A673 (cell line): ENCODE measurements around the gene PTH1R. TPM values are rescaled to one million over a fixed set of nuclear protein-coding genes. Genes with fewer than 3 reads are reported as not detected.

Source experiments
- BruUV-seq: library from RNA; stranded (reverse); fragments of 400-500 nt; replicated peaks from 2 replicates; lab custom pipeline; 2021; lab: Mats Ljungman, UMichigan
- CTCF ChIA-PET: fragments of 300-600 bp; sonication (Branson Sonifier 250); formaldehyde crosslinking; loops from one replicate; lab custom pipeline; 2022; ENCODE audit warnings: antibody characterized with exemption; lab: Charles Lee
- POLR2A ChIA-PET: fragments of 300-600 bp; sonication (Branson Sonifier 250); formaldehyde crosslinking; loops from one replicate; lab custom pipeline; 2022; ENCODE audit warnings: antibody characterized with exemption; ENCODE audit not compliant: low non-redundant PET; lab: Charles Lee
- DNase-seq: peaks from one replicate; pipeline ENCODE4 v3.0.0-alpha.2; 2015; ENCODE audit warnings: low spot score
- H3K27ac ChIP-seq: fragments of 200-600 bp; sonication (generic); 2 replicates; pipeline ENCODE4 v1.5.1; 2016; ENCODE audit warnings: mixed run types, low read depth, mild to moderate bottlenecking, mixed read lengths, antibody characterized with exemption, low read length; ENCODE audit not compliant: poor library complexity, severe bottlenecking
- H3K27me3 ChIP-seq: fragments of 200-600 bp; sonication (generic); replicated peaks from 2 replicates; pipeline ENCODE4 v1.6.1; 2017; ENCODE audit warnings: mixed run types, low read depth, mild to moderate bottlenecking, mixed read lengths, antibody characterized with exemption, low read length; ENCODE audit not compliant: insufficient read depth, poor library complexity
- H3K36me3 ChIP-seq: fragments of 200-600 bp; sonication (generic); 2 replicates; pipeline ENCODE4 v1.6.1; 2016; ENCODE audit warnings: mixed run types, mild to moderate bottlenecking, mixed read lengths, antibody characterized with exemption, low read length; ENCODE audit not compliant: insufficient read depth, poor library complexity, severe bottlenecking
- H3K4me1 ChIP-seq: fragments of 200-600 bp; sonication (generic); 2 replicates; pipeline ENCODE4 v1.6.1; 2017; ENCODE audit warnings: mixed run types, mild to moderate bottlenecking, mixed read lengths, antibody characterized with exemption, low read length; ENCODE audit not compliant: insufficient read depth, poor library complexity, severe bottlenecking
- H3K4me3 ChIP-seq: fragments of 200-600 bp; sonication (generic); 2 replicates; pipeline ENCODE4 v1.5.1; 2016; ENCODE audit warnings: low read depth, mixed run types, mild to moderate bottlenecking, mixed read lengths, low read length; ENCODE audit not compliant: poor library complexity, severe bottlenecking
- H3K9me3 ChIP-seq: fragments of 200-600 bp; sonication (generic); 2 replicates; pipeline ENCODE4 v1.6.1; 2016; ENCODE audit warnings: mixed run types, low read depth, mild to moderate bottlenecking, mixed read lengths, antibody characterized with exemption, low read length; ENCODE audit not compliant: poor library complexity, severe bottlenecking
- EZH2 ChIP-seq: fragments of 200-600 bp; sonication (generic); IDR thresholded peaks from 2 replicates; pipeline ENCODE4 v1.6.1; 2017; ENCODE audit warnings: borderline replicate concordance, low read depth, mild to moderate bottlenecking, mixed read lengths, antibody characterized with exemption, low read length; ENCODE audit not compliant: poor library complexity, severe bottlenecking
- intact Hi-C: fragments of 100-400 bp; cut with micrococcal nuclease; formaldehyde crosslinking; loops from one replicate; pipeline ENCODE4 v1.10.0; 2022; ENCODE audit not compliant: unreplicated experiment
- total RNA-seq: library from RNA; stranded (reverse); gene quantifications from 2 replicates; pipeline ENCODE4 v1.2.3, GENCODE V29; 2021
- TF ChIP-seq, protein P1 (sequence below): fragments of 300-800, 200-600 bp; sonication (generic); conservative IDR thresholded peaks from 2 replicates; pipeline ENCODE4 v1.5.1; 2017; ENCODE audit warnings: low read depth, mild to moderate bottlenecking, antibody characterized with exemption, low read length, moderate library complexity, mixed read lengths

PTH1R gene
- total RNA-seq, 1 experiment from 2014 or later, result 1.2 TPM

DNA sequence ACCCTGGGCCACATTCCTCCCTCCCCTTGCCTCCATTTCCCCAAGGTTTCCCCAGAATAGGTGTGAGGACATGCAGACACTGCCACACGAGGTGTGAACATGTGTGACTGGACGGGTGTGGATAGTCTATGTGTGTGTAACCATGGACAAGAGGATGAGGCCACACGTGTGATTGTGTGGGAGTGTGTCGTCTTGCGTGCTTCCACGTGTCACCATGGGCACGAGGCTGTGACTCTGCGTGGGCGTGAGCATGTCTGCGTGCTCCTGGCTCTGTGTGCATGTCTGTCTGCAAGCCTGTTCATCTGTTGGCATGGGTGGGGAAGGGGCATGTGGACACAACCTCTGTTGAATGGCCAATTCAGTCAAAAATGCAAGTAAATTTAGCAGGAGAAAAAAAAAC, 8.1 kb upstream of the PTH1R start:
- Histone ChIP-seq H3K36me3 (no peaks in the 10 kb centered on the region), H3K4me1 (no peaks in the 10 kb centered on the region), H3K9me3 (no peaks in the 10 kb centered on the region), H3K4me3 (no peak overlapping the region), H3K27ac (no peak overlapping the region), H3K27me3 (no peaks in the 10 kb centered on the region)
- TF ChIP-seq EZH2, result no peak
- POLR2A ChIA-PET, result no interaction called here
- CTCF ChIA-PET, result no interaction called here
- no TSS peak for BruUV-seq
- no peak for DNase-seq
- intact Hi-C loops, result loop anchor here (5.0 kb wide), 1 partner anchor 38 kb away; no protein-coding TSS in a partner anchor

DNA sequence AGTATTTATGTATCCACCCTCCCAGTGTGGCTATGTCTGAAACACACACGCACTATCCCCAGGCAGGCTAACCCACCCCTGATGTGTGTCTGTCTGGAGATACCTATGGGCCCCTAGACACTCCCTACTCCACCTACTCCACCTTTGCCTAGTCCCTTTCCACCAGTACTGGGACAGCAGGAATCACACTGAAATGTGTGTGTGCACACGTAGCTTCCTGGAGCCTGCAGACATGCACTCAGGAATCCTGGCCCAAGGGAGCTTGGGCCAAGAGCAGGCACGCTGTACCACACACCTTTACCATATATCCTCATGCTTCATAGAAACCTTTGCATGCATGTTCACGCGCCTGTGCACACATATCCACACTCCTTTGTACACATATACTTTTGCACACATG, 6.9 kb upstream of the PTH1R start:
- Histone ChIP-seq H3K4me3 (no peak overlapping the region), H3K27me3 (no peaks in the 10 kb centered on the region), H3K9me3 (no peaks in the 10 kb centered on the region), H3K36me3 (no peaks in the 10 kb centered on the region), H3K27ac (no peak overlapping the region), H3K4me1 (no peaks in the 10 kb centered on the region)
- no TSS peak for BruUV-seq
- CTCF ChIA-PET, result no interaction called here
- no peak for DNase-seq
- intact Hi-C loops, result no loop called here
- no peak for TF ChIP-seq EZH2
- TF ChIP-seq, protein P1, sequence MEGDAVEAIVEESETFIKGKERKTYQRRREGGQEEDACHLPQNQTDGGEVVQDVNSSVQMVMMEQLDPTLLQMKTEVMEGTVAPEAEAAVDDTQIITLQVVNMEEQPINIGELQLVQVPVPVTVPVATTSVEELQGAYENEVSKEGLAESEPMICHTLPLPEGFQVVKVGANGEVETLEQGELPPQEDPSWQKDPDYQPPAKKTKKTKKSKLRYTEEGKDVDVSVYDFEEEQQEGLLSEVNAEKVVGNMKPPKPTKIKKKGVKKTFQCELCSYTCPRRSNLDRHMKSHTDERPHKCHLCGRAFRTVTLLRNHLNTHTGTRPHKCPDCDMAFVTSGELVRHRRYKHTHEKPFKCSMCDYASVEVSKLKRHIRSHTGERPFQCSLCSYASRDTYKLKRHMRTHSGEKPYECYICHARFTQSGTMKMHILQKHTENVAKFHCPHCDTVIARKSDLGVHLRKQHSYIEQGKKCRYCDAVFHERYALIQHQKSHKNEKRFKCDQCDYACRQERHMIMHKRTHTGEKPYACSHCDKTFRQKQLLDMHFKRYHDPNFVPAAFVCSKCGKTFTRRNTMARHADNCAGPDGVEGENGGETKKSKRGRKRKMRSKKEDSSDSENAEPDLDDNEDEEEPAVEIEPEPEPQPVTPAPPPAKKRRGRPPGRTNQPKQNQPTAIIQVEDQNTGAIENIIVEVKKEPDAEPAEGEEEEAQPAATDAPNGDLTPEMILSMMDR, result no peak
- POLR2A ChIA-PET, result no interaction called here

DNA sequence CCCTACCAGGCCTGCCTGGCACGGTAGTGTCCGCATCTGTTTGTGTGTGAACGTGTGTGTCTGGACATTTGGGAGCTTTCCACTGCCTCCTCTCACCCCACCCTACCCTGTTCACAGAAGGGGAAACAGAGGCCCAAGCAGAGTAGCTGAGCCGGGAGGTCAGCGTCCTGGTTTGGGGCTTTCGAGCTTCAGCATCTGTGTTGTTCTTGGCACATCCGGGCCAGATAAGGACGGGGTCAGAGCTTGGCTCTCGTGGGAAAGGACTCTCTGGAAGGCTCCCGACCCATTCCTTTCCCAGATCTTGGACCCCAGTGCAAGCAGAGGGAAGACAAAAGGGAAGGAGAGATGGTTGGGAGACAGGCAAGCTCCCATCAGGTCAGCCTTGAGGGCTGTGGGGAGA, 6.3 kb upstream of the PTH1R start:
- Histone ChIP-seq H3K4me3 (no peak overlapping the region), H3K9me3 (no peaks in the 10 kb centered on the region), H3K27ac (no peak overlapping the region), H3K4me1 (no peaks in the 10 kb centered on the region), H3K27me3 (no peaks in the 10 kb centered on the region), H3K36me3 (no peaks in the 10 kb centered on the region)
- intact Hi-C loops, result no loop called here
- TF ChIP-seq, protein P1, result no peak
- TF ChIP-seq EZH2, result no peak
- POLR2A ChIA-PET, result no interaction called here
- no TSS peak for BruUV-seq
- no peak for DNase-seq
- CTCF ChIA-PET, result no interaction called here

DNA sequence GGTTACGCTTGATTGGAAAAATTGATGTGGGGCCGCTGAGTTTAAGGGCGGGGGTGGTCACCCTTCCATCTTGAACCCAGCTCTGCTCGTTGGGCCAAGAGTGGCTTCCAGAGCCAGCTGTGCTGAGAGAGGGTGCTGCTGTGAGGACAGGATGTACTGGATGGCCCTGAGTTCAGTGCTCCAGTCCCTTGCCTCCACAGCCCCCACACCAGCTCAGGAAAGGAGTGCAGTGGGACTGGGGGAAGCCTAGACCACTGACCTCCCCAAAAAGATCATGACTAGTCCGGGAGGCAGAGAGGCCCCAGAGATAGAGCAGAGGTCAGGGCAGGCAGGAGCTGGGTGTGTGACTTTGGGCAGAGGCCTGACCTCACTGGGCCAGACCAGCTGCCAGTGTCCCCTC, 4.0 kb upstream of the PTH1R start:
- DNase-seq, result no peak
- no peak for TF ChIP-seq EZH2
- H3K9me3 ChIP-seq, result no peaks in the 10 kb centered on the region
- H3K27me3 ChIP-seq, result no peaks in the 10 kb centered on the region
- no TSS peak for BruUV-seq
- no peaks in the 10 kb centered on the region for H3K4me1 ChIP-seq
- ChIA-PET POLR2A (no interaction called here), CTCF (no interaction called here)
- intact Hi-C loops, result no loop called here
- no peak overlapping the region for H3K27ac ChIP-seq
- no peaks in the 10 kb centered on the region for H3K36me3 ChIP-seq
- H3K4me3 ChIP-seq, result no peak overlapping the region
